HepG2 (cell line): ENCODE measurements around the gene GPR179. TPM values are rescaled to one million over a fixed set of nuclear protein-coding genes. Genes with fewer than 3 reads are reported as not detected.

Experiments
- ATAC-seq: fragments of 200-7000 bp; cut with Tn5 transposase; 3 replicates; pipeline ENCODE4 v1.9.1; 2020; ENCODE audit warnings: mild to moderate bottlenecking, moderate library complexity
- BruUV-seq: library from RNA; stranded (reverse); fragments of 400-500 nt; replicated peaks from 2 replicates; lab custom pipeline; 2021; lab: Mats Ljungman, UMichigan
- CTCF ChIA-PET: fragments of 300-600 bp; formaldehyde crosslinking; extraction: SDS; loops from one replicate; lab custom pipeline; 2021; ENCODE audit warnings: low total read pairs, inconsistent platforms, low intra/inter-chr PET ratio; lab: Yijun Ruan, JAX
- POLR2A ChIA-PET: fragments of 350-600 bp; sonication (Branson Sonifier 250); formaldehyde crosslinking; loops from one replicate; lab custom pipeline; 2020; ENCODE audit warnings: antibody characterized with exemption, inconsistent platforms; lab: Yijun Ruan, JAX
- DNase-seq: peaks from one replicate; pipeline ENCODE4 v3.0.0-alpha.2; 2015; ENCODE audit warnings: low spot score
- FAIRE-seq: peaks from 3 replicates; lab custom pipeline; 2011; peaks lifted over from hg19 to GRCh38; lab: Jason Lieb, UNC
- H2AFZ ChIP-seq: one replicate; pipeline ENCODE4 v1.6.1; 2011; ENCODE audit warnings: low read length, inconsistent platforms
- H3K27ac ChIP-seq: fragments of 300-600 bp; 3 replicates; pipeline ENCODE4 v1.8.0; 2011; ENCODE audit warnings: mixed run types, mild to moderate bottlenecking, mixed read lengths, low read length, inconsistent platforms; ENCODE audit not compliant: insufficient read depth; ENCODE audit errors: extremely low read length
- H3K27me3 ChIP-seq, 2 experiments: fragments of 200-600 bp in 1 of 2; 2 replicates in 1 of 2; 3 replicates in 1 of 2; pipeline versions ENCODE4 v1.6.0 to v1.8.0; 2011; ENCODE audit warnings: low read length in 2 of 2, mild to moderate bottlenecking in 2 of 2, moderate library complexity in 2 of 2, inconsistent platforms in 1 of 2; ENCODE audit not compliant: insufficient read depth in 2 of 2, control insufficient read depth in 1 of 2
- H3K36me3 ChIP-seq, 2 experiments: fragments of 200-600 bp in 1 of 2; replicated peaks in 1 of 2; 2 replicates in 1 of 2; 3 replicates in 1 of 2; pipeline versions ENCODE4 v1.5.1 to v1.8.0; 2011; ENCODE audit warnings: low read length in 2 of 2, inconsistent platforms in 1 of 2; ENCODE audit not compliant: insufficient read depth in 2 of 2, control insufficient read depth in 1 of 2
- H3K4me1 ChIP-seq: 2 replicates; pipeline ENCODE4 v1.5.1; 2012; ENCODE audit warnings: low read length, inconsistent platforms; ENCODE audit not compliant: insufficient read depth
- H3K4me2 ChIP-seq: 2 replicates; pipeline ENCODE4 v1.6.0; 2011; ENCODE audit warnings: low read depth, low read length, inconsistent platforms
- H3K4me3 ChIP-seq, 3 experiments: fragments of 200-600 bp in 1 of 3; sonication (generic), shearing (Covaris generic) in 1 of 3; replicated peaks in 1 of 3; 2 replicates each; pipeline ENCODE4 v1.5.1; 2011 to 2016; ENCODE audit warnings: low read length in 3 of 3, inconsistent platforms in 2 of 3, low read depth in 2 of 3, mild to moderate bottlenecking in 2 of 3, control low read depth in 1 of 3, mixed read lengths in 1 of 3; ENCODE audit not compliant: insufficient read depth in 1 of 3
- H3K79me2 ChIP-seq: one replicate; pipeline ENCODE4 v1.6.1; 2011; ENCODE audit warnings: low read length, inconsistent platforms; ENCODE audit not compliant: insufficient read depth
- H3K9ac ChIP-seq: 2 replicates; pipeline ENCODE4 v1.6.0; 2011; ENCODE audit warnings: mild to moderate bottlenecking, low read depth, low read length, inconsistent platforms; ENCODE audit not compliant: insufficient read depth
- H3K9me3 ChIP-seq: 2 replicates; pipeline ENCODE4 v1.5.1; 2012; ENCODE audit warnings: mild to moderate bottlenecking, low read length
- H4K20me1 ChIP-seq: 2 replicates; pipeline ENCODE4 v1.6.0; 2011; ENCODE audit warnings: inconsistent platforms, mild to moderate bottlenecking, low read length, moderate library complexity; ENCODE audit not compliant: insufficient read depth
- AFF4 ChIP-seq: sonication (generic); formaldehyde crosslinking; IDR thresholded peaks from 2 replicates; pipeline ENCODE4 v1.4.0; 2020; ENCODE audit warnings: missing genetic modification reagents
- CENPT ChIP-seq: sonication (generic); formaldehyde crosslinking; IDR thresholded peaks from 2 replicates; pipeline ENCODE4 v1.8.0; 2022; ENCODE audit warnings: low read depth, mild to moderate bottlenecking, moderate library complexity, missing genetic modification reagents
- HOMEZ ChIP-seq: IDR thresholded peaks from 2 replicates; pipeline ENCODE4 v1.6.1; 2016; ENCODE audit warnings: low read depth
- IKZF4 ChIP-seq: sonication (generic); formaldehyde crosslinking; IDR thresholded peaks from 2 replicates; pipeline ENCODE4 v1.5.1; 2020; ENCODE audit warnings: borderline replicate concordance, mild to moderate bottlenecking, low read depth, missing genetic modification reagents; ENCODE audit errors: not compliant biosample characterization
- KAT2B ChIP-seq: fragments of 150-350 bp; IDR thresholded peaks from 2 replicates; pipeline ENCODE4 v1.6.1; 2014; ENCODE audit warnings: low read depth, low read length, borderline replicate concordance
- NFIB ChIP-seq: sonication (generic); formaldehyde crosslinking; IDR thresholded peaks from 2 replicates; pipeline ENCODE4 v1.9.0; 2021; ENCODE audit warnings: missing genetic modification reagents, mild to moderate bottlenecking, borderline replicate concordance
- NFKB2 ChIP-seq: sonication (generic); formaldehyde crosslinking; IDR thresholded peaks from 2 replicates; pipeline ENCODE4 v1.4.0; 2020; ENCODE audit warnings: missing genetic modification reagents, borderline replicate concordance
- PHF20 ChIP-seq: sonication (generic); formaldehyde crosslinking; IDR thresholded peaks from 2 replicates; pipeline ENCODE4 v1.5.0; 2020; ENCODE audit warnings: mild to moderate bottlenecking, missing genetic modification reagents
- PRMT3 ChIP-seq: sonication (generic); formaldehyde crosslinking; IDR thresholded peaks from 2 replicates; pipeline ENCODE4 v1.8.1; 2022; ENCODE audit warnings: low read depth, mild to moderate bottlenecking, moderate library complexity, missing genetic modification reagents, borderline replicate concordance
- REXO4 ChIP-seq: sonication (generic); formaldehyde crosslinking; IDR thresholded peaks from 2 replicates; pipeline ENCODE4 v1.8.0; 2022; ENCODE audit warnings: missing genetic modification reagents, mild to moderate bottlenecking, borderline replicate concordance
- SAP130 ChIP-seq: IDR thresholded peaks from 2 replicates; pipeline ENCODE4 v1.6.1; 2016; ENCODE audit warnings: low read depth
- ZNF576 ChIP-seq: sonication (generic); formaldehyde crosslinking; IDR thresholded peaks from 2 replicates; pipeline ENCODE4 v1.4.0; 2020; ENCODE audit warnings: mild to moderate bottlenecking, missing genetic modification reagents
- ZNF678 ChIP-seq: sonication (generic); formaldehyde crosslinking; IDR thresholded peaks from 2 replicates; pipeline ENCODE4 v1.4.0; 2020; ENCODE audit warnings: mild to moderate bottlenecking, missing genetic modification reagents
- WGBS: methylation state at CpG from one replicate; pipeline ENCODE4 v1.1.6; 2017; ENCODE audit warnings: low lambda C conversion rate; 5-methylcytosine and 5-hydroxymethylcytosine counted together
- in situ Hi-C: cut with HindIII; loops from 2 replicates; pipeline ENCODE4 v1.10.0; 2017; ENCODE audit warnings: low pct_unique_long_range_greater_than_20kb; ENCODE audit not compliant: extremely low pct_ligation_motif_present
- intact Hi-C: fragments of 100-400 bp; cut with micrococcal nuclease; formaldehyde crosslinking; loops from one replicate; pipeline ENCODE4 v1.10.0; 2022; ENCODE audit not compliant: unreplicated experiment
- polyA plus RNA-seq, 8 experiments: library from polyadenylated mRNA; depleted of rRNA in 3 of 8; stranded (reverse) in 7 of 8; unstranded in 1 of 8; fragments of >200 nt; fragmentation: Illumina TruSeq in 4 of 8; extraction: Trizol in 4 of 8; gene quantifications; 2 replicates each; pipeline versions ENCODE4 v1.2.1 to v1.2.3, GENCODE V29; 2011 to 2016; ENCODE audit warnings: low read depth in 4 of 8, missing spikeins in 1 of 8, mixed read lengths in 1 of 8; ENCODE audit not compliant: insufficient read depth in 1 of 8
- total RNA-seq, 5 experiments: library from RNA; depleted of rRNA; stranded (reverse); fragments of >200 nt; fragmentation: Illumina TruSeq; extraction: Trizol; gene quantifications; 2 replicates each; pipeline ENCODE4 v1.2.3, GENCODE V29; 2016; ENCODE audit warnings: low read depth in 1 of 5
- TF ChIP-seq, protein P1 (sequence below): sonication (generic); formaldehyde crosslinking; conservative IDR thresholded peaks from 2 replicates; pipeline ENCODE4 v1.4.0; 2020; ENCODE audit warnings: mild to moderate bottlenecking, missing genetic modification reagents, moderate library complexity

GPR179 gene
- total and polyA plus RNA-seq, 2 of the 13 experiments (the other 11 are each of a cell fraction or from before 2014, with no cell fraction given) = 0.03 TPM; not detected in 1

DNA sequence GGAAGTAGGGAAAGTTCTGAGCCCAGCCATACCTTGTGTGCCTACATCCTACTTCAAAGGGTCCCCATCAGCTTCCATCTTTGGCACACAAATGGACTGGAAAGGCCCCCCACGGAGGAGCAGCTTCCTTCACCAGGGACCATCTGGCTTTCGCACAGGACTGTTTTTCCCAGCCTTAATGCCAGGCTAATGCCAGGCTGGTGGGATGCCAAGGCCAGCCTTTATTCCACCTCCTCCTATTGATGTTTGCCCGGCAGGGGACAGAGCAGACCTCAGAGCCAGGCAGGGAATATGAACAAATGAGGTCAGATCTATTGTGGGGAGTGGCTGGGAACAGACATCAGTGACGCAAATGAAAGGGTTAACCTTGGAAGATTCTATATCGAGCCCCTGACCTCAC, 5.7 kb downstream of the GPR179 start (continued):
- TF ChIP-seq, protein P1, sequence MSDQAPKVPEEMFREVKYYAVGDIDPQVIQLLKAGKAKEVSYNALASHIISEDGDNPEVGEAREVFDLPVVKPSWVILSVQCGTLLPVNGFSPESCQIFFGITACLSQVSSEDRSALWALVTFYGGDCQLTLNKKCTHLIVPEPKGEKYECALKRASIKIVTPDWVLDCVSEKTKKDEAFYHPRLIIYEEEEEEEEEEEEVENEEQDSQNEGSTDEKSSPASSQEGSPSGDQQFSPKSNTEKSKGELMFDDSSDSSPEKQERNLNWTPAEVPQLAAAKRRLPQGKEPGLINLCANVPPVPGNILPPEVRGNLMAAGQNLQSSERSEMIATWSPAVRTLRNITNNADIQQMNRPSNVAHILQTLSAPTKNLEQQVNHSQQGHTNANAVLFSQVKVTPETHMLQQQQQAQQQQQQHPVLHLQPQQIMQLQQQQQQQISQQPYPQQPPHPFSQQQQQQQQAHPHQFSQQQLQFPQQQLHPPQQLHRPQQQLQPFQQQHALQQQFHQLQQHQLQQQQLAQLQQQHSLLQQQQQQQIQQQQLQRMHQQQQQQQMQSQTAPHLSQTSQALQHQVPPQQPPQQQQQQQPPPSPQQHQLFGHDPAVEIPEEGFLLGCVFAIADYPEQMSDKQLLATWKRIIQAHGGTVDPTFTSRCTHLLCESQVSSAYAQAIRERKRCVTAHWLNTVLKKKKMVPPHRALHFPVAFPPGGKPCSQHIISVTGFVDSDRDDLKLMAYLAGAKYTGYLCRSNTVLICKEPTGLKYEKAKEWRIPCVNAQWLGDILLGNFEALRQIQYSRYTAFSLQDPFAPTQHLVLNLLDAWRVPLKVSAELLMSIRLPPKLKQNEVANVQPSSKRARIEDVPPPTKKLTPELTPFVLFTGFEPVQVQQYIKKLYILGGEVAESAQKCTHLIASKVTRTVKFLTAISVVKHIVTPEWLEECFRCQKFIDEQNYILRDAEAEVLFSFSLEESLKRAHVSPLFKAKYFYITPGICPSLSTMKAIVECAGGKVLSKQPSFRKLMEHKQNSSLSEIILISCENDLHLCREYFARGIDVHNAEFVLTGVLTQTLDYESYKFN (CRISPR knock-in tag) = no peak
- TF ChIP-seq, all 625 proteins: peak for 0

DNA sequence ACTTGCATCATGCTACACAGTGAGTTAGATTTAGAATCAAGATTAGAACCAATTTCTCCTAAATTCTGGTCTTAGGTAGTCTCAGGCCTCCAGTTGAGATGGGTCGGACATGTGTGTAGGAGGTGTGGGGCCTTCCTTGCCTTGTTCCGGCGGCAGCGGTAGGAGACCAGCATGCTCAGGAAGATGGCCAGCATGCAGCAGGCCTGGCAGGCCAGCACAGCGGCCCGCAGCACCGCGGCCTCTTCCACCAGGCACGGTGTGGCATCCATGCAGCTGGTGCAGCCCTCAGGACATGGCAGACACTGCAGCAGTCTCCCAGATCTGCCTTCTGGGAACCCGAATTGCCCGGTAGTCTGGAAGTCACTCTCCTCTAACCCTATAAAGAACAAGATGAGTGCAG, 6.9 kb downstream of the GPR179 start:
- no peak overlapping the region for H3K27ac ChIP-seq
- H4K20me1 ChIP-seq = no peaks in the 10 kb centered on the region
- no peaks in the 10 kb centered on the region for H3K9me3 ChIP-seq
- H3K4me1 ChIP-seq = peaks cover 6% of the 10 kb centered on the region; the same call in 1 of the 2 replicates
- ATAC-seq = no peak
- no peak overlapping the region for H2AFZ ChIP-seq
- no peak overlapping the region for H3K4me2 ChIP-seq
- POLR2A ChIA-PET = no interaction called here
- no TSS peak for BruUV-seq
- intact Hi-C loops (no loop called here), in situ Hi-C loops (loop anchor here (5.0 kb wide), 1 partner anchor 155 kb away; no protein-coding TSS in a partner anchor)
- peaks cover 18 to 63% of the 10 kb centered on the region in 2 experiments for H3K27me3 ChIP-seq
- FAIRE-seq = no peak
- no peak for DNase-seq
- CTCF ChIA-PET = no interaction called here
- no peaks in the 10 kb centered on the region for H3K36me3 ChIP-seq
- no peak overlapping the region for H3K4me3 ChIP-seq
- H3K9ac ChIP-seq = no peak overlapping the region
- 26% methylated on average over 10 of the region's 11 CpGs for WGBS
- no peaks in the 10 kb centered on the region for H3K79me2 ChIP-seq
- TF ChIP-seq PHF20 (CRISPR knock-in tag) (no peak), CENPT (no peak), HOMEZ (CRISPR knock-in tag) (no peak), ZNF576 (CRISPR knock-in tag) (no peak), PRMT3 (CRISPR knock-in tag) (no peak), AFF4 (no peak), NFKB2 (CRISPR knock-in tag) (no peak), IKZF4 (CRISPR knock-in tag) (no peak), KAT2B (no peak), ZNF678 (no peak), NFIB (CRISPR knock-in tag) (no peak), REXO4 (CRISPR knock-in tag) (no peak), SAP130 (CRISPR knock-in tag) (no peak)
